Renal cortical epithelial cell (primary cell): ENCODE results near the gene UNC80. TPM values are rescaled to one million over a fixed set of nuclear protein-coding genes. Genes with fewer than 3 reads are reported as not detected.

Experiments used
- DNase-seq: peaks from one replicate; pipeline ENCODE4 v3.0.0-alpha.2; 2011; ENCODE audit warnings: low read depth
- total RNA-seq: library from RNA; depleted of rRNA; stranded (reverse); fragments of >200 nt; gene quantifications from 2 replicates; pipeline ENCODE4 v1.2.3, GENCODE V29; 2014

Gene UNC80
- total RNA-seq, 1 donor from 2014 or later = 0.05 TPM

GRCh38 chr2:209908511-209908910, 136.9 kb downstream of the UNC80 start:
- no peak for DNase-seq

- no peak for DNase-seq
These were observed 139.9 kb downstream of the UNC80 start for GRCh38 chr2:209911486-209911885.

- DNase-seq = no peak
These were observed 142.2 kb downstream of the UNC80 start for GRCh38 chr2:209913786-209914345.

GRCh38 chr2:209917154-209917771, 145.6 kb downstream of the UNC80 start:
- DNase-seq = no peak

- DNase-seq = no peak
These were observed 146.6 kb downstream of the UNC80 start for GRCh38 chr2:209918251-209918650.

- no peak for DNase-seq
These were observed 150.5 kb downstream of the UNC80 start for GRCh38 chr2:209922116-209922515.

- no peak for DNase-seq
These were observed 157.7 kb downstream of the UNC80 start for GRCh38 chr2:209929369-209929768.

- DNase-seq = peak; percentile 51
These were observed 162.2 kb downstream of the UNC80 start for GRCh38 chr2:209933499-209934483.

GRCh38 chr2:209936106-209936666, 164.6 kb downstream of the UNC80 start:
- peak; percentile 15 for DNase-seq

- DNase-seq = peak; percentile 22
These were observed 166.3 kb downstream of the UNC80 start for GRCh38 chr2:209937893-209938292.

- peak; percentile 27 for DNase-seq
These were observed 167.3 kb downstream of the UNC80 start for GRCh38 chr2:209938906-209939305.

GRCh38 chr2:209940936-209941335, 169.3 kb downstream of the UNC80 start:
- no peak for DNase-seq

GRCh38 chr2:209942426-209942825, 170.8 kb downstream of the UNC80 start:
- DNase-seq = no peak

- DNase-seq = no peak
These were observed 171.4 kb downstream of the UNC80 start for GRCh38 chr2:209942936-209943605.

- no peak for DNase-seq
These were observed 172.1 kb downstream of the UNC80 start for GRCh38 chr2:209943776-209944175.

- DNase-seq = peak; percentile 56
These were observed 174.9 kb downstream of the UNC80 start for GRCh38 chr2:209946539-209946938.

GRCh38 chr2:209956271-209956670, 184.6 kb downstream of the UNC80 start:
- DNase-seq = no peak

- peak; percentile 50 for DNase-seq
These were observed 186.4 kb downstream of the UNC80 start for GRCh38 chr2:209958016-209958415.

- no peak for DNase-seq
These were observed 188.4 kb downstream of the UNC80 start for GRCh38 chr2:209960045-209960444.

- DNase-seq = peak; percentile 49
These were observed 189.3 kb downstream of the UNC80 start for GRCh38 chr2:209960676-209961630.

- no peak for DNase-seq
These were observed 194.1 kb downstream of the UNC80 start for GRCh38 chr2:209965723-209966122.
